Ureter (tissue), 1 donor: ENCODE data around the gene DOK7. TPM values are rescaled to one million over a fixed set of nuclear protein-coding genes. Genes with fewer than 3 reads are reported as not detected.

Experiments
- DNase-seq: peaks from one replicate; pipeline ENCODE4 v3.0.0-alpha.2; 2020; ENCODE audit warnings: low spot score
- total RNA-seq: library from RNA; stranded (reverse); gene quantifications from one replicate; pipeline ENCODE4 v1.2.4, GENCODE V29; 2023
- donor health status: DM: yes; HTN: yes; CAD: no.

The DOK7 gene
- total RNA-seq, 1 donor from 2014 or later, result 4.5 TPM

- DNase-seq, result no peak
Measured at GRCh38 chr4:3427706-3428446, 35.2 kb upstream of the DOK7 start.

GRCh38 chr4:3429651-3430050 lies 33.5 kb upstream of the DOK7 start:
- no peak for DNase-seq

- DNase-seq, result no peak
Measured at GRCh38 chr4:3430524-3430923, 32.6 kb upstream of the DOK7 start.

- DNase-seq, result no peak
Measured at GRCh38 chr4:3431446-3431993, 31.6 kb upstream of the DOK7 start.

GRCh38 chr4:3432381-3432790 lies 30.7 kb upstream of the DOK7 start:
- DNase-seq, result no peak

- no peak for DNase-seq
Measured at GRCh38 chr4:3433138-3433869, 29.8 kb upstream of the DOK7 start.

GRCh38 chr4:3434881-3435685 lies 28.0 kb upstream of the DOK7 start:
- no peak for DNase-seq

- DNase-seq, result no peak
Measured at GRCh38 chr4:3435686-3435956, 27.5 kb upstream of the DOK7 start.

GRCh38 chr4:3436048-3436797 lies 26.9 kb upstream of the DOK7 start:
- no peak for DNase-seq

GRCh38 chr4:3436798-3437581 lies 26.1 kb upstream of the DOK7 start:
- DNase-seq, result peak; percentile 85

- DNase-seq, result peak; percentile 68
Measured at GRCh38 chr4:3437582-3437936, 25.5 kb upstream of the DOK7 start.

GRCh38 chr4:3437998-3438846 lies 24.9 kb upstream of the DOK7 start:
- DNase-seq, result no peak

GRCh38 chr4:3438847-3439180 lies 24.3 kb upstream of the DOK7 start:
- DNase-seq, result no peak

- no peak for DNase-seq
Measured at GRCh38 chr4:3439391-3439790, 23.7 kb upstream of the DOK7 start.

GRCh38 chr4:3440011-3440410 lies 23.1 kb upstream of the DOK7 start:
- no peak for DNase-seq

- no peak for DNase-seq
Measured at GRCh38 chr4:3440979-3441500, 22.1 kb upstream of the DOK7 start.

- no peak for DNase-seq
Measured at GRCh38 chr4:3441501-3442459, 21.3 kb upstream of the DOK7 start, which contains the start of gene HGFAC. Gene HGFAC (plus strand): TSS chr4:3441968. CDS start chr4:3442002, 34 bp downstream.

- no peak for DNase-seq
Measured at GRCh38 chr4:3442460-3442958, 20.6 kb upstream of the DOK7 start.
